Measurements from ENCODE around the gene KCNMB1. TPM values are rescaled to one million over a fixed set of nuclear protein-coding genes. Genes with fewer than 3 reads are reported as not detected.

Gene KCNMB1
- total RNA-seq, 2 experiments from 2014 or later = not detected

- Mint-ChIP-seq H3K27ac (no peak overlapping the region), H3K4me3 (no peak overlapping the region), H3K36me3 (no peaks in the 10 kb centered on the region), H3K9me3 (ENCODE audit: low read depth) (no peaks in the 10 kb centered on the region), H3K4me1 (no peaks in the 10 kb centered on the region), H3K27me3 (peaks cover 14% of the 10 kb centered on the region)
- CTCF ChIA-PET = interaction anchor here (0.8 to 2.4 kb wide), 5 partner anchors 7 to 26 kb away, joined by 3 to 5 read pairs (median 4); no protein-coding TSS in a partner anchor
- ATAC-seq = no peak
- DNase-seq = no peak
These were observed 19.9 kb upstream of the KCNMB1 start for GRCh38 chr5:170408877-170409660.

DNA sequence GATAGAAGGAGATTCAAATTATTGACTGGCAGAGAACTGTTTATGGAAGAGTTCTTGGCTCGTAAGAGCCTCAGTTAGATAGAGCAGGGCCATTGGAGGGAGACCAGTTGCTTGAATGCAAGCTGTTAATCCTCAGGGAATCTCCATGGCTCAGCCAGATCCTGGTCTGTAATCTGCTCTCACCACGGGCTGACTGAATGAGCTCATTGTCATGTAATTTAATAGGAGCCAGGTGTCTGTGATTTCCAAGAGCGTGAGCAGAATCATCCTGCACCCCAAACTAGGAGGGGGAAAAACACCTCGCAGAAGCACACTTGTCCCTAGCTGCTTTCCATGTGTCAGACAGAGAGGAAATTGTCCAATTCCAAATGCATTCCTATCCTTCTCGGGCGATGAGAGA lies 19.1 kb upstream of the KCNMB1 start:
- H3K9me3 Mint-ChIP-seq (ENCODE audit: low read depth) = no peaks in the 10 kb centered on the region
- H3K27ac Mint-ChIP-seq = no peak overlapping the region
- H3K4me1 Mint-ChIP-seq = no peaks in the 10 kb centered on the region
- H3K27me3 Mint-ChIP-seq = peaks cover 14% of the 10 kb centered on the region
- H3K4me3 Mint-ChIP-seq = no peak overlapping the region
- H3K36me3 Mint-ChIP-seq = no peaks in the 10 kb centered on the region
- CTCF ChIA-PET = interaction anchor here (1.4 to 1.8 kb wide), 3 partner anchors 8 to 27 kb away, joined by 3 to 4 read pairs (median 4); no protein-coding TSS in a partner anchor
- ATAC-seq = no peak
- no peak for DNase-seq

- H3K4me3 Mint-ChIP-seq = no peak overlapping the region
- H3K36me3 Mint-ChIP-seq = no peaks in the 10 kb centered on the region
- no peaks in the 10 kb centered on the region for H3K4me1 Mint-ChIP-seq
- DNase-seq = no peak
- no peak for ATAC-seq
- CTCF ChIA-PET = interaction anchor here (1.5 to 1.8 kb wide), 2 partner anchors 14 to 28 kb away, joined by 4 read pairs; no protein-coding TSS in a partner anchor
- H3K27me3 Mint-ChIP-seq = peaks cover 14% of the 10 kb centered on the region
- H3K27ac Mint-ChIP-seq = no peak overlapping the region
- no peaks in the 10 kb centered on the region for H3K9me3 Mint-ChIP-seq (ENCODE audit: low read depth)
These were observed 17.9 kb upstream of the KCNMB1 start for GRCh38 chr5:170407062-170407461.

GRCh38 chr5:170405817-170406216 lies 16.6 kb upstream of the KCNMB1 start:
- H3K4me3 Mint-ChIP-seq = no peak overlapping the region

DNA sequence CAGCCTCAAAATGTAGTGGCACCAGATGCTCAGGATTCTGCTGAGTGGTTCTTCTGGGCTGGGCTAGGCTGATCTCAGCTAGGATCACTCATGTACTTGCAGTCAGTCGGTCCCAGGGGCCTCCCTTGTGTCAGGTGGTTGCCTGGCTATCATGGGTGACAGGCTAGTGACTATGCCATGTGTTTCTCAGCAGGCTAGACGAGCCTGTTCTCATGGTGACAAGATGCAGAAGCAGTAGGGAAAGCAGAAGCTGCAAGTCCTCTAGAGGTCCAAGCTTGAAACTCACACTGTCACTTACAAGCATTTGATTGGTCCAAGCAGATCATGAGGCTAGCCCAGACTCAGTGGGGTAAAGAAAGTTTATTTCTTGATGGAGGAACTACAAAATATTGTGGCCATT lies 15.2 kb upstream of the KCNMB1 start:
- Mint-ChIP-seq H3K4me3 (no peak overlapping the region), H3K36me3 (no peaks in the 10 kb centered on the region), H3K27me3 (peaks cover 14% of the 10 kb centered on the region), H3K27ac (no peak overlapping the region), H3K9me3 (ENCODE audit: low read depth) (no peaks in the 10 kb centered on the region), H3K4me1 (no peaks in the 10 kb centered on the region)
- CTCF ChIA-PET = interaction anchor here (1.2 kb wide), 1 partner anchor 17 kb away, joined by 3 read pairs; no protein-coding TSS in a partner anchor
- DNase-seq (no peak), ATAC-seq (no peak)

More at GRCh38 chr5:170405817-170406216, 16.6 kb upstream of the KCNMB1 start:
- Mint-ChIP-seq H3K9me3 (ENCODE audit: low read depth) (no peaks in the 10 kb centered on the region), H3K36me3 (no peaks in the 10 kb centered on the region), H3K27ac (no peak overlapping the region), H3K4me1 (no peaks in the 10 kb centered on the region), H3K27me3 (peaks cover 14% of the 10 kb centered on the region)
- DNase-seq (no peak), ATAC-seq (no peak)
- CTCF ChIA-PET = interaction anchor here (1.0 to 1.5 kb wide), 2 partner anchors 9 to 233 kb away, joined by 3 read pairs; no protein-coding TSS in a partner anchor

- Mint-ChIP-seq H3K9me3 (ENCODE audit: low read depth) (no peaks in the 10 kb centered on the region), H3K27ac (no peak overlapping the region), H3K4me3 (no peak overlapping the region), H3K4me1 (no peaks in the 10 kb centered on the region), H3K36me3 (no peaks in the 10 kb centered on the region), H3K27me3 (peaks cover 14% of the 10 kb centered on the region)
- ATAC-seq (no peak), DNase-seq (no peak)
- CTCF ChIA-PET = interaction anchor here (1.2 kb wide), 1 partner anchor 17 kb away, joined by 3 read pairs; no protein-coding TSS in a partner anchor
These were observed 14.5 kb upstream of the KCNMB1 start for GRCh38 chr5:170403675-170404074.

GRCh38 chr5:170402508-170402907 lies 13.3 kb upstream of the KCNMB1 start:
- H3K4me1 Mint-ChIP-seq = no peaks in the 10 kb centered on the region
- DNase-seq (no peak), ATAC-seq (no peak)
- no peak overlapping the region for H3K27ac Mint-ChIP-seq
- H3K4me3 Mint-ChIP-seq = no peak overlapping the region
- no peaks in the 10 kb centered on the region for H3K36me3 Mint-ChIP-seq
- H3K27me3 Mint-ChIP-seq = peaks cover 13% of the 10 kb centered on the region
- no peaks in the 10 kb centered on the region for H3K9me3 Mint-ChIP-seq (ENCODE audit: low read depth)
- CTCF ChIA-PET = no interaction called here

DNA sequence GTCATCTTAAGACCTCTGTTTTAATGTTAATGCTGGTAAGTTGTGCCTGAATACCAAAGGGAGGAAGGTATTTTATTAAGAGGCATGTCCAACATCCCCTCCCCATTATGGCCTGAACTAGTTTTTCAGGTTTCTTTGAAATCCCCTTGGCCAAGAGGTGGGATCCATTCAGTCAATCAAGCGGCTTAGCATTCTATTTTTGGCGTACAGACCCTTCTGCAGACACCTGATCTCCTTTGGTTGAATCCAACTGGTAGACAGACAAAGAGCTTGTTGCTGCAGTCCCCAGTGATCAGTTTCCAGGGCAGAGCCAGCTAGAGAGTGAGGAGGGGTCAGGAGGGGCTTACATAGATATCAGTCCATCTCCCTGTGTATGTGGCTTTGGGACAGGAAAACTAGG lies 7.9 kb upstream of the KCNMB1 start:
- H3K27me3 Mint-ChIP-seq = peaks cover 17% of the 10 kb centered on the region
- CTCF ChIA-PET = interaction anchor here (0.7 kb wide), 1 partner anchor 93 kb away, joined by 3 read pairs; no protein-coding TSS in a partner anchor
- H3K9me3 Mint-ChIP-seq (ENCODE audit: low read depth) = no peaks in the 10 kb centered on the region
- no peak overlapping the region for H3K4me3 Mint-ChIP-seq
- no peak overlapping the region for H3K27ac Mint-ChIP-seq
- H3K4me1 Mint-ChIP-seq = peaks cover 15% of the 10 kb centered on the region
- no peak for DNase-seq
- ATAC-seq = no peak
- no peaks in the 10 kb centered on the region for H3K36me3 Mint-ChIP-seq

DNA sequence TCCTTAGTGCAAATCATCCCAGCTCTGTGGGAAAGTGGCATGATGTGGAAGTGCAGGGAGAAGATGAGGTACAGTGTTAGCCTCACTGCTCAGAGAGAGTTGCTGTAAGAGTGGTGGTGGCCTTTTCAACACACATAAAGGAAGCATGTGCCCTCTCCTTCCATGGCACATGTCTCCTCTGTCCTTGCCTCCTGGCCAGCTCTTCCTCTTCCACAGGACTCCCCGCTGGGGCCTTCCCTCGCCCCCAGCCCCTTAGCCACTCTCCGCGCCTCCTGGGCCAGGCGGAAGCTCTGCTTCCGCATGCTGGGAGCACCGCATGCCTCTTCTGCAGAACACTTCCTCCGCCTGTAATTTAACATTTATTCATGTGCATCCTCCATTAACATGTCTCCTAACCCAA lies 4.8 kb upstream of the KCNMB1 start:
- H3K27ac Mint-ChIP-seq = peak overlapping the region; percentile 1
- CTCF ChIA-PET = interaction anchor here (1.0 kb wide), 1 partner anchor 245 kb away, joined by 3 read pairs; no protein-coding TSS in a partner anchor
- DNase-seq (no peak), ATAC-seq (no peak)
- peaks cover 19% of the 10 kb centered on the region for H3K4me1 Mint-ChIP-seq
- H3K27me3 Mint-ChIP-seq = peaks cover 26% of the 10 kb centered on the region
- peak overlapping the region; percentile 16 for H3K4me3 Mint-ChIP-seq
- no peaks in the 10 kb centered on the region for H3K9me3 Mint-ChIP-seq (ENCODE audit: low read depth)
- no peaks in the 10 kb centered on the region for H3K36me3 Mint-ChIP-seq

GRCh38 chr5:170393235-170393634 lies 4.1 kb upstream of the KCNMB1 start:
- ATAC-seq (peak; percentile 88), DNase-seq (peak; percentile 53)
- H3K27me3 Mint-ChIP-seq = peaks cover 31% of the 10 kb centered on the region
- no peaks in the 10 kb centered on the region for H3K9me3 Mint-ChIP-seq (ENCODE audit: low read depth)
- H3K27ac Mint-ChIP-seq = peak overlapping the region; percentile 1
- no peaks in the 10 kb centered on the region for H3K36me3 Mint-ChIP-seq
- CTCF ChIA-PET = no interaction called here
- peaks cover 19% of the 10 kb centered on the region for H3K4me1 Mint-ChIP-seq
- H3K4me3 Mint-ChIP-seq = peak overlapping the region; percentile 16

- DNase-seq (no peak), ATAC-seq (no peak)
- Mint-ChIP-seq H3K4me3 (no peak overlapping the region), H3K27ac (no peak overlapping the region), H3K4me1 (peaks cover 19% of the 10 kb centered on the region), H3K36me3 (no peaks in the 10 kb centered on the region), H3K27me3 (peaks cover 35% of the 10 kb centered on the region), H3K9me3 (ENCODE audit: low read depth) (no peaks in the 10 kb centered on the region)
- CTCF ChIA-PET = interaction anchor here (1.3 kb wide), 1 partner anchor 165 kb away, joined by 6 read pairs; no protein-coding TSS in a partner anchor
These were observed 1.3 kb upstream of the KCNMB1 start for GRCh38 chr5:170390472-170390871.

DNA sequence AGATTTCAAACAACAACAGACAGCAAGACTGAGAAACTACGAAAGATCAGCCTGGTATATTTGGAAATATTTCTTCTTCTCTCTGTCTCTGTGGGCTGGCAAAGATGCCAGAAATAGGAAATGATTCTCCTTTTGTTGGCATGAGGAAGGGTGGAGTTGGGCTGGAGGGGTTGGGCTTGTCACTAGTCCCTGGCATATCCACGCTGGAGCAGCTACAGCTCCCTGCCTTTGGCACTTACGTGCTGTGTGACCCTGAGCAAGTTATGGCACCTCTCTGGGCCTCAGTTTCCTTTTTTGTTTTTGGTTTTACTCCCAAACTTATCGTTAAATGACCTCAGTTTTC lies 354 bp upstream of the KCNMB1 start:
- H3K36me3 Mint-ChIP-seq = no peaks in the 10 kb centered on the region
- H3K27ac Mint-ChIP-seq = no peak overlapping the region
- H3K9me3 Mint-ChIP-seq (ENCODE audit: low read depth) = no peaks in the 10 kb centered on the region
- CTCF ChIA-PET = no interaction called here
- H3K27me3 Mint-ChIP-seq = peaks cover 36% of the 10 kb centered on the region
- peaks cover 19% of the 10 kb centered on the region for H3K4me1 Mint-ChIP-seq
- DNase-seq (no peak), ATAC-seq (no peak)
- no peak overlapping the region for H3K4me3 Mint-ChIP-seq

DNA sequence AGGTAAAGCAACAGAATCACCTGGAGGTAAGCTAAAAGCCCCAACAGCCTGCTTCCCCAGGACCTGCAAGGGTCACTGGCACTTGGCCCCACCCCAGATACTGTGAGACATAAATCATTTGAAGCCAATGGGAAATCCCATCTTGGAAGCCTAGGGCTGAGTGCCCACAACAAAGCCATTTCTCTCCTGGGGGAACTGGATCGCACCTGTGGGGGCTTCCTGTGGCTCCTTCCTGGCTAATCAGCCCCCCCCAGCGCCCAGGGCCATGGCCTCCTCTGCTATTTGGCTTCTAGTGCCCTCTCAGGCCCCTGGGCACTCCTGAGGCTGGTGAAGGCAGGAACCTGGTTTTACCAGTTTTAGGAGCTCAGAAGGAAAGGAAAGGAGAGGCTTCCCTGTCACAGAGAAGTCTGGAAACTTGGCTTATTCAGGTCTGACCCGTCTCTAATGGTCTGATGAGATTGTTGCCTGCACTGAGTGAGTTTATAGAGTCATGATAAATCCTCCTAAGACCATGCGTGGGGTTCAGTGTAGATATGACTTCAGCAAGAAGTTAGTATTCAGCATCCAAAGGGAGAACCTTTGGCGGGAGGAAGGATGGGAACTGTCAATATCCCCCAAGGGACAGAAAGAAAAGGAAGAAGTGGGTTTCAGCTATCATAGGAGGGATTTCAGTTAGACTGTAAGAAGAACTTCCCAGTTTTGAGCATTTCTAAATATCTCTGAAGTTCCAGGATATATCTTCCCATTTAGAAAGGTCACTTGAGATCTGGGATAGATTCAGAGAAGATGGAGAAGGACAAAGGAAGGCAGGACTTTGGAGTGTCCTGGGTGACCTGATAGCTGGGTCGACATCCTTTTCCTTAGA lies 1.2 kb downstream of the KCNMB1 start:
- Mint-ChIP-seq H3K27ac (no peak overlapping the region), H3K36me3 (no peaks in the 10 kb centered on the region), H3K4me1 (peaks cover 7% of the 10 kb centered on the region), H3K9me3 (ENCODE audit: low read depth) (no peaks in the 10 kb centered on the region), H3K27me3 (peaks cover 41% of the 10 kb centered on the region), H3K4me3 (no peak overlapping the region)
- ATAC-seq (no peak), DNase-seq (no peak)
- CTCF ChIA-PET = no interaction called here

Data from activated CD8-positive, alpha-beta memory T cell treated with anti-CD3 and anti-CD28 coated beads, Interleukin-2, amount 10 ng/mL, durations not matched to agents 7 days and 5 days (primary cell).